Parathyroid adenoma (tissue), 2 donors: Measurements from ENCODE around the gene BRD1.

Source experiments
- H2AFZ ChIP-seq: fragments of 300-600 bp; sonication (generic); one replicate; pipeline ENCODE4 v1.7.0; 2017; ENCODE audit warnings: antibody characterized with exemption, mild to moderate bottlenecking
- H3K27ac ChIP-seq: fragments of 300-600 bp; sonication (generic); one replicate; pipeline ENCODE4 v1.7.0; 2017
- H3K27me3 ChIP-seq: fragments of 300-600 bp; sonication (generic); one replicate; pipeline ENCODE4 v1.7.0; 2017; ENCODE audit warnings: low read length; ENCODE audit not compliant: control insufficient read depth, insufficient read depth
- H3K36me3 ChIP-seq: fragments of 300-600 bp; sonication (generic); one replicate; pipeline ENCODE4 v1.7.0; 2017; ENCODE audit warnings: low read length; ENCODE audit not compliant: control insufficient read depth, insufficient read depth
- H3K4me1 ChIP-seq: fragments of 300-600 bp; sonication (generic); one replicate; pipeline ENCODE4 v1.7.0; 2017; ENCODE audit warnings: control low read depth
- H3K4me2 ChIP-seq: fragments of 300-600 bp; sonication (generic); one replicate; pipeline ENCODE4 v1.7.0; 2017; ENCODE audit warnings: low read length
- H3K4me3 ChIP-seq: fragments of 300-600 bp; sonication (generic); one replicate; pipeline ENCODE4 v1.7.0; 2017; ENCODE audit warnings: low read depth, low read length
- H3K79me2 ChIP-seq: fragments of 300-600 bp; sonication (generic); one replicate; pipeline ENCODE4 v1.7.0; 2017; ENCODE audit warnings: control low read depth
- H3K9ac ChIP-seq: fragments of 300-600 bp; sonication (generic); one replicate; pipeline ENCODE4 v1.7.0; 2017; ENCODE audit warnings: mild to moderate bottlenecking
- H3K9me3 ChIP-seq: fragments of 300-600 bp; sonication (generic); one replicate; pipeline ENCODE4 v1.7.0; 2017; ENCODE audit warnings: low read length; ENCODE audit not compliant: control insufficient read depth
- CTCF ChIP-seq: fragments of 300-600 bp; sonication (generic); IDR thresholded peaks from one replicate; pipeline ENCODE4 v1.7.0; 2017; ENCODE audit warnings: antibody characterized with exemption, mild to moderate bottlenecking
- donor health status: primary hyperparathyroidism.

Gene BRD1

GRCh38 chr22:49798486-49799151 is 29.1 kb downstream of the BRD1 start:
- Histone ChIP-seq H3K4me3 (no peak overlapping the region), H3K9ac (no peak overlapping the region), H3K27me3 (no peaks in the 10 kb centered on the region), H3K36me3 (no peaks in the 10 kb centered on the region), H3K27ac (no peak overlapping the region), H3K9me3 (no peaks in the 10 kb centered on the region), H3K79me2 (peaks cover 26% of the 10 kb centered on the region), H3K4me2 (no peak overlapping the region), H2AFZ (no peak overlapping the region), H3K4me1 (peaks cover 5% of the 10 kb centered on the region)
- TF ChIP-seq CTCF, result no peak

- Histone ChIP-seq H3K9me3 (no peaks in the 10 kb centered on the region), H3K4me2 (no peak overlapping the region), H3K27ac (no peak overlapping the region), H3K27me3 (no peaks in the 10 kb centered on the region), H3K4me1 (peaks cover 5% of the 10 kb centered on the region), H2AFZ (no peak overlapping the region), H3K9ac (no peak overlapping the region), H3K4me3 (no peak overlapping the region), H3K79me2 (peaks cover 21% of the 10 kb centered on the region), H3K36me3 (no peaks in the 10 kb centered on the region)
- no peak for TF ChIP-seq CTCF
Observed at GRCh38 chr22:49797706-49798105, 30.0 kb downstream of the BRD1 start.

GRCh38 chr22:49796596-49797270 is 30.9 kb downstream of the BRD1 start:
- H3K9me3 ChIP-seq, result no peaks in the 10 kb centered on the region
- no peaks in the 10 kb centered on the region for H3K36me3 ChIP-seq
- H3K4me1 ChIP-seq, result peaks cover 5% of the 10 kb centered on the region
- H3K9ac ChIP-seq, result no peak overlapping the region
- H2AFZ ChIP-seq, result no peak overlapping the region
- H3K27ac ChIP-seq, result no peak overlapping the region
- no peaks in the 10 kb centered on the region for H3K27me3 ChIP-seq
- TF ChIP-seq CTCF, result no peak
- peaks cover 20% of the 10 kb centered on the region for H3K79me2 ChIP-seq
- no peak overlapping the region for H3K4me3 ChIP-seq
- H3K4me2 ChIP-seq, result no peak overlapping the region

- no peak for TF ChIP-seq CTCF
- Histone ChIP-seq H3K4me3 (no peak overlapping the region), H3K36me3 (no peaks in the 10 kb centered on the region), H2AFZ (no peak overlapping the region), H3K27ac (no peak overlapping the region), H3K9ac (no peak overlapping the region), H3K9me3 (no peaks in the 10 kb centered on the region), H3K4me1 (peaks cover 5% of the 10 kb centered on the region), H3K4me2 (no peak overlapping the region), H3K27me3 (no peaks in the 10 kb centered on the region), H3K79me2 (peaks cover 18% of the 10 kb centered on the region)
Observed at GRCh38 chr22:49795521-49795920, 32.2 kb downstream of the BRD1 start.

GRCh38 chr22:49793871-49794270 is 33.8 kb downstream of the BRD1 start:
- no peak overlapping the region for H3K4me3 ChIP-seq
- H3K9me3 ChIP-seq, result no peaks in the 10 kb centered on the region
- H3K27me3 ChIP-seq, result no peaks in the 10 kb centered on the region
- peaks cover 7% of the 10 kb centered on the region for H3K4me1 ChIP-seq
- H3K27ac ChIP-seq, result peak overlapping the region; percentile 60
- no peaks in the 10 kb centered on the region for H3K36me3 ChIP-seq
- H2AFZ ChIP-seq, result no peak overlapping the region
- no peak for TF ChIP-seq CTCF
- peak overlapping the region; percentile 14 for H3K4me2 ChIP-seq
- H3K9ac ChIP-seq, result no peak overlapping the region
- peaks cover 25% of the 10 kb centered on the region for H3K79me2 ChIP-seq
